ENCODE data around the gene NKG7. TPM values are rescaled to one million over a fixed set of nuclear protein-coding genes. Genes with fewer than 3 reads are reported as not detected.
"Not testable (repeated sequence)": the region's sequence is repeated elsewhere in the genome, so short reads cannot be mapped to it uniquely, and the experiment has no call there.

Gene NKG7, protein sequence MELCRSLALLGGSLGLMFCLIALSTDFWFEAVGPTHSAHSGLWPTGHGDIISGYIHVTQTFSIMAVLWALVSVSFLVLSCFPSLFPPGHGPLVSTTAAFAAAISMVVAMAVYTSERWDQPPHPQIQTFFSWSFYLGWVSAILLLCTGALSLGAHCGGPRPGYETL
- not detected for total RNA-seq (ENCODE audit: insufficient read depth, low replicate concordance)

GRCh38 chr19:51372649-51373504, at the start of gene NKG7:
TSS of gene NKG7 (minus strand) at chr19:51372654. CDS start at chr19:51372535, 119 bp downstream.
- DNase-seq (ENCODE audit: low spot score) = no peak

GRCh38 chr19:51422053-51422448, 49.6 kb upstream of the NKG7 start:
- peak; percentile 78 for DNase-seq (ENCODE audit: low spot score)

DNA sequence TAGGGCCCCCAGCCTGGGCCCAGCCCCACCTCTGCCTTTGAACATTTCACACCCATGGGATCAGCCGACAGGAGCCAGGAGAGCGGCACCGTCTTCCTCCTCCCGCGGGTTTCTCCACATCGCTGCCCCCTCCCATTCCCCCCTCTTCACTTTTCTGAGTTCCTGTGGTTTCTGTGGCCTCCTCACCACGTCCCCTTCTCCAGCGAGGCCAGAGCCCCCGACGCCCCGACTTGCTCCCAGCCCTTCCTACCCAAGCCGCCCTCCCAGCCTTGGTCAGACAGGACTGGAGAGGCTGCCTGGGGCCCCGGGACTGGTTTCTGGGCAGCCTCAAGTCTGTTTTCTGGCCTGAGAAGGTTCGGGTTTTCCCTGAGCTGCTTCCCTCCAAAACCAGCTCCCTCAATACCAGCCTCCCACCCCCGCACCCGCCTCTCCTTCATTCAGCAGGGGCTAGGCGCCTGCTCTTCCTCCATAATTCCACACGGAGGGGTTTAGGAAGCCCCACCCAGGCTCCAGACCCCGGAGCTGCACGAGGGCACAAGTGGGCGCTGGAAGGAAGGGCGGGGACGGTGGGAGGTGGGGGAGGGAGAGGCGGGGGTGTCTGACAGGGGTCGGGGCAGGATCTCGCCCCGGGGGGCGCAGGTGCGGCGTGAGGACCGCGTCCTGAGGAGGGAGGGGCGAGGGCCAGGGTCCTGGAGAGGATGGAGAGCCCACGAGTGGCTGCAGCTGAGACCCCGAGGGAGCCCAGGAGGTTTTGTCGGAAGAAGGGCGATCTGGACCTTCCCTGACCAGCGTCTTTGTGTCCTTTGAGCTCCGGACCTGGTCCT, 49.0 kb upstream of the NKG7 start:
- DNase-seq (ENCODE audit: low spot score) = no peak

- DNase-seq (ENCODE audit: low spot score) = not testable (repeated sequence)
These were observed 48.1 kb upstream of the NKG7 start for GRCh38 chr19:51420511-51420910.

DNA sequence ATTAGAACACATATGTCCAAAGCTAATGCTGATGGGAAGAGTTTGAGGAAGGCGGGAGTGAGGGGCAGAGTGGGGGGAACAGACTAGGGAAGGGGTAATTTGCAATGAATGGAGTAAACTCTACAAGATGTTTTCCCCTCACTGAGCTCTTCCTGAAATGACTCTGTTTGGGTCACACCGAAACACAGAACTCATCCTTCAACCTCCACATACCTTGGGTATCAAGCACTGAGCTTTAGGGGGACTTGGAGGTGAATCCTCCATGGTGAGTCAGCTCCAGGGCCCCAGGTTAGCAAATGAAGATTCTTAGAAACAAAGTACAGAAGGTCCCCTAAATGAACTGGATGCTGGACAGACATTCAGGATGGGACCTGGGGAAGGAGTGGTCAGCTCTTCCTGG, 46.3 kb upstream of the NKG7 start:
- no peak for DNase-seq (ENCODE audit: low spot score)

GRCh38 chr19:51417810-51418157, 45.3 kb upstream of the NKG7 start:
- no peak for DNase-seq (ENCODE audit: low spot score)

DNA sequence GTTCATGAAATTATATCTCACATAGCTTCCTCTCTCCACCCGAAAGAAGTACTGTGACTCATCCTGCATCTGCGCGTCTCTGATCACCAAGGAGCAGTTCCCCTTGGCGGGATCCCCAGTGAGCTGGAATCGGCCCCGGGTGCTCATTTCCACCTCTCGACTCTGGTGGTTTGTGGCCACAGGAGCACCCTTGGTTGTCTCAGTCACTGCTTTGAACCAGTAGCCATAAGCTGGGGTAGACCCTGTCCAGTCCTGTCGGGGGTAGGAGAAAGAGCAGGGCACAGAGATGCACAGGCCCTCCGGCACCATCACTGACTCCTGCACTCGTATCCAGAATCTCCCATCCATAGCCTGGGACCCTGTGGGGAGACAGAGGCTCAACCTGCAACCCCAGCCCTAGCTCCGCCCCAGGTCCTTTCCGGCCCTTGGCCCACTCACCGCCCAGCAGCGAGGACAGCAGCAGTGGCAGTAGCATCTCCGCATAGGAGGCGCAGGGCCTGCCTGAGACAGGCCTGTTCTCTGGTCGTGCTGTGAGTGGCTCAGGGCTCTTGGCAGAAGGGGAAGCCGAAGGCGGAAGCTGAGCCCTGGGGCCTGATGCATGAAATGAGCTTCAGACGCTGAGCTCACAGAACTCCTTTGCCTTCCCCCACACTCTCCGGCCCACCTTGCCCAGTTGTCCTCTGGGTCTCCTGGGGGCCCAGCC, 44.8 kb upstream of the NKG7 start, which contains the start of gene SIGLEC10:
Gene SIGLEC10 (minus strand): TSS at position 536 of the 703 bp plus-strand sequence. CDS start 61 bp downstream, at position 475.
- DNase-seq (ENCODE audit: low spot score) = no peak

GRCh38 chr19:51416422-51416821, 44.0 kb upstream of the NKG7 start:
- DNase-seq (ENCODE audit: low spot score) = not testable (repeated sequence)

DNA sequence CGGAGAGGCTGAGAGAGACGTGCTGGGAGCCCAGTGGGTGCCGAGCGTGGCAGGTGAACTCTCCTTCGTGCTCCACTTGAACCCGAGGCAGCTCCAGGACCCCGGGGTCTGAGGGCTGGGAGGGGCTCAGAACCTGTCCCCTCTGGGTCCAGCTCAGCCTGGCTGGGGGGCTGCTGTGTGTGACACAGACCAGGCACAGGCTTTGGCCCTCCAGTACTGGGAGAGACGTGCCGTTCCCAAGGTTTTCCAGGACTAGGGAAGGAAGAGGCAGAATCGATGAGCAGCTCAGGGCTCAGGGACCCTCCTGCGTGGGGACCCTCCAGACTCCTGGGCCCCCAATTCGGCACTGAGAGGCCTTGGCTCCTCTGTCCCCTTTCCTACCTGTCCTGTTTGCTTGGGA, 42.7 kb upstream of the NKG7 start:
- DNase-seq (ENCODE audit: low spot score) = no peak

DNA sequence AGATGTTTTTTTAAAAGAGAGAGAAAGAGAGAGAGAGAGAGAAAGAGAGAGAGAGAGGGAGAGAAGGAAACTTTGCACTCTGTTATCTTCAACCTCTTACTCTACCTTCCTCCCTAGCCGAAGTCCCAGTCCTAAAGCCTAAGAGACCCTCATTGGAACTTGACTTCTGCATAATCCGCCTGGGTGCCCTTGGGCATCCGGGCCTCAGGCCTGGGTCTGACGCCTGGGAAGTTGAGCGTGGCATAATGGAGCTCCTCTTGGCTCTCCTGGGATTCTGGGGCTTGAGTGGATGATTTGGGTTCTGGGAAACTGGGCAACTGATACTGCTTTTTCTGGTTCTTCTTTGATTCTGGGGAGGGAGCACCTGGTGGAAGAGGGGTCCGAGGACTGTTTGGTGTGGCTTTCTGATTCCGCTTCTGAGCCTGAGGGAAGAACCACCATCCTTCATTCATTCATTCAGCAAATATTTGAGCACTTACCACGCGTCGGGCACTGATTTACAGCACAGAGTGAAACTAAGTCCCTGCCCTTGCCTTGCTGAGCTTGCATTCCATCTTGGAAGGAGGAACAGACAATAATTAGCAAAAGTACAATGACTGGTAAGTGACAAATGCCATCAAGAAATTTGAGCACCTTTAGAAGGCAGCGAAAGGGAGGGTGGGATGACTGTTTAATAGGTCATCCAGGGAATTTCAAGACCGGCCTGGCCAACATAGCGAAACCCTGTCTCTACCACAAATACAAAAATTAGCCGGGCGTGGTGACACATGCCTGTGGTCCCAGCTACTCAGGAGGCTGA, 38.7 kb upstream of the NKG7 start:
- DNase-seq (ENCODE audit: low spot score) = no peak

- no peak for DNase-seq (ENCODE audit: low spot score)
These were observed 35.2 kb upstream of the NKG7 start for GRCh38 chr19:51407511-51408131.

DNA sequence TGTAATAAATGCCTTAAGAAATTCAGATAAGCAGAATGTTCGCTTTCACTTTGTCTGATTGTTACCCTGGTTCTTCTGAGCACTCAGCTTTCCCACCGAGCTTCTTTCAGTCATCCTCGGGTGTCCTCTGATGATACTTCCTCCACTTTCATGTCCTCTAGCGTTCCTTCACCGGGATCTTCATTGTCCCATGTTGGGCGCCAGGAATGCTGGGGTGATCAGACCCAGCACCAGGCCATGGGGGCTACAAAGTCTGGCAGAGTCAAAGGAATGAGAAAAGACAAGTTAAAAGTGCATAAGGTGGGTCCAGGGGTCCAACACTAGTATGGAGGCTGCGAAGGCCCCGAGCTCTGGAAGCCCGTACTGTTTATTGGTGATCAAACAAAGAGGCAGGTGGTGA, 29.7 kb upstream of the NKG7 start:
- DNase-seq (ENCODE audit: low spot score) = no peak

DNA sequence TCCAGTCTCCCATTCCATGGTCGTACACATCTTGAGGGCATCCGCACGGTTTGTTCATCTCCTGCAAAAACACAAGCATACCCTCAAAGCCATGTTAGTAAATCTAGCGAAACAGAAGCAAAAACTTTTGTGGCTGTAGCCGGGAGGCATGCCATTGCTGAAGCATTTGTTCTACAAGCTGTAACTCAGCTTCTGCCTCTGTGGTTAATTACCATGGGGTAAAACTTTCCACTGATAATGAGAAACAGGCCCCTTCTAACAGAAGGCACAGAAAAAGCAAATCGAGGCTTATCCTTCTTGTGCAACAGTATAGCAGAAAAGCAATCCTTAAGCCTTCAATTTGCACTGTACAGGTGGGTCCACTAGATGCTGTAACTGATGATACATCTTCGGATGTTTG, 27.5 kb upstream of the NKG7 start:
- not testable (repeated sequence) for DNase-seq (ENCODE audit: low spot score)

DNA sequence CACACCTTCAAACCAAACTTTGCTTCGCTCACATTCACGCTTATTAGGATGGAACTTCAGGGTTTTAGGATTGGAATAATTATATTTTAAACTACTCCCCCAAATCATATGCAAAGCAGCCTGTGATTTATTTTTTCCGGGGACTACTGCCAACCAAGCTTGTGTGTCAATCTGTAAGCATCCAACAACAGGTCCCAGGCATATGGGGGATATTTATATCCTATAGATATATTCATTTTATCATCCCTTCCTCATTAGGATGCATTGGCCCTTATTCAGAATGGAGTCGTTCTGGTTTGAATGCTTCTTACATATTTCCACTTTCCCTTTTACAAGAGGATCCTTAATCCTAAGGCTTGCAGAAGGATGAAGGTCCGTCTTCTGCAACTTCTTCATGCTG, 26.8 kb upstream of the NKG7 start:
- DNase-seq (ENCODE audit: low spot score) = no peak

- peak; percentile 28 for DNase-seq (ENCODE audit: low spot score)
These were observed 25.7 kb upstream of the NKG7 start for GRCh38 chr19:51398096-51398704.

- DNase-seq (ENCODE audit: low spot score) = not testable (repeated sequence)
These were observed 25.0 kb upstream of the NKG7 start for GRCh38 chr19:51397453-51397852.

DNA sequence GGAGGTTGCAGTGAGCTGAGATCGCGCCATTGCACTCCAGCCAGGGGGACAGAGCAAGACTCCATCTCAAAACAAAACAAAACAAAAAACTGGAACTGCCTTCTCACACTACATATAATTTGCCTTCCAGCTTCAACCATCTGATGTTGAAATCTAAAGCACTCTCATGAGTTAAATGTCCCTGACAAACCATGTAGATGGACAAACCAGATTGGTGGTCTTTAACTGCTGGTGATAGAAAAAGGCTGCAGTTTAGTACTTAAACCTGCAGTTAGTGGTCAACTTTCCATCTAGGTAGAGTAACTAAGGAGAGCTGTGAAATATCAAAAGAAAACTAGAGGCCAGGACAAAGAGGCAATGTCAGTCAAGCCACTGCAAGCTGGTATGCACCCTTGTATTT, 23.7 kb upstream of the NKG7 start:
- DNase-seq (ENCODE audit: low spot score) = no peak

DNA sequence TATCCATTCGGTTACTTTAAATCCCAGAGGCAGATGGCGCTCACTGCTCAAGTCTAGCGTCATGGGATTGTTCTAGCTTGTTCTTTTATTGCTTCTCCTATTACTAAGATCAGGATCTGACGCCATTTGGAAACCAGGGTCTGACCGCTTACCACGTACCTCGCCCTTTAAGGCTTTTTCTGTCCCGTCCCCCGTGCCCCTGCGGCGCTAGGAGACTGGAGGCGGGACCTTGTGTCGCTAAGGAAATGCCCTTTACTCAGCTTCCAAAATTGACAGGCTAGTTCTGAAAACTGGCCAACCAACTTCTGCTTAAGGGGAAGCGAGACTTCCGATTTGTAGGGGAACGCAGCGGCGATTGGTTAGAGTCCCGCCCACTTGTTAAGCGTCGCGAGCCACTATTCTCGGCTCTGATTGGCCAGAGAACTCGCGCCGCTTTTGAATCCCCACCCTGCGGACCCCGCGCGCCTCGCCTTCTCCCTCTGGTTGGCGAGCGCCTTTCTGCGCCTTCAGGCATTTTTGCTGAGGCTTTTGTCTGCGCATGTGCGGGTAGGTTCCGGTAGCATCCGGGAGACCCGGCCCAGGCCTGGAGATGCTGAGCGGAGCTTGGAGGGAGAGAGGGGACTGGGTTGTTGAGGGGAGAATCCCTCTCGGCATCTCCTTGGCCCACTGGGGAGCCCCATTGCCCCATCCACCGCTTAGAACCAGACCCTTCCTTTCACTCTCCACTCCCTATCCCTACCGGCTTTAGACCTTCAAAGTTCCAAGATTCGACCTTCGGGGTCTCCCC, 21.8 kb upstream of the NKG7 start:
- peak; percentile 99 for DNase-seq (ENCODE audit: low spot score)

DNA sequence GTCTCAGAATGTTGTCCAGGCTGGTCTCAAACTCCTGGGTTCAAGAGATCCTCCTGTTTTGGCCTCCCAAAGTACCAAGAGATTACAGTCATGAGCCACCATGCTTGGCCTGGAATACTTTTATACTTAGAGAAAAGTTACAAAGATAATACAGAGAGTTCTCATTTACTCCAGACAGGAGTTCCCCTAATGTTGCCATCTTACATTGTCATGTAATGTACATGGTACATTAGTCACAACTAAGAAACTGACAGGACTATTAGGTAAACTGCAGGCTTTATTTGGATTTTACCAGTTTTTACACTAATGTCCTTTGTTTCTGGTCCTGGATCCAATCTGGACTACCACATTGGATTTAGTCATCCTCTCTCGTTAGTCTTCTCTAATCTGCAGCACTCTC, 20.2 kb upstream of the NKG7 start:
- no peak for DNase-seq (ENCODE audit: low spot score)
